Endothelial cell of umbilical vein (primary cell): ENCODE measurements around the gene POLR1B. TPM values are rescaled to one million over a fixed set of nuclear protein-coding genes. Genes with fewer than 3 reads are reported as not detected.

ENCODE experiments used
- BruUV-seq: library from RNA; stranded (reverse); fragments of 400-500 nt; replicated peaks from 2 replicates; lab custom pipeline; 2021; lab: Mats Ljungman, UMichigan
- CTCF ChIA-PET: fragments of 300-600, 350-600 bp; sonication (Branson Sonifier 250); formaldehyde crosslinking; loops from one replicate; lab custom pipeline; 2021; ENCODE audit warnings: antibody characterized with exemption, inconsistent platforms; lab: Charles Lee
- POLR2A ChIA-PET: fragments of 300-600, 350-600 bp; sonication (Branson Sonifier 250); formaldehyde crosslinking; loops from one replicate; lab custom pipeline; 2021; ENCODE audit warnings: antibody characterized with exemption, inconsistent platforms; lab: Charles Lee
- DNase-seq: peaks from one replicate; pipeline ENCODE4 v3.0.0-alpha.2; 2011; ENCODE audit warnings: low read depth, low spot score
- FAIRE-seq: peaks from 2 replicates; lab custom pipeline; 2011; peaks lifted over from hg19 to GRCh38; lab: Jason Lieb, UNC
- H2AFZ ChIP-seq: 2 replicates; pipeline ENCODE4 v1.6.0; 2012; ENCODE audit warnings: low read depth, low read length, control low read depth, inconsistent platforms
- H3K27ac ChIP-seq: 2 replicates; pipeline ENCODE4 v1.5.1; 2011; ENCODE audit warnings: low read depth, mild to moderate bottlenecking, control low read depth, low read length, moderate library complexity; ENCODE audit not compliant: insufficient read depth
- H3K27me3 ChIP-seq, 2 experiments: 2 replicates each; pipeline versions ENCODE4 v1.6.0 to v1.6.1; 2011; ENCODE audit warnings: low read length in 2 of 2, mixed read lengths in 1 of 2; ENCODE audit not compliant: control insufficient read depth in 2 of 2, insufficient read depth in 2 of 2
- H3K36me3 ChIP-seq, 2 experiments: 2 replicates in 1 of 2; 3 replicates in 1 of 2; pipeline ENCODE4 v1.5.1; 2011; ENCODE audit warnings: low read length in 2 of 2, mild to moderate bottlenecking in 1 of 2, moderate library complexity in 1 of 2; ENCODE audit not compliant: control insufficient read depth in 2 of 2, insufficient read depth in 2 of 2; ENCODE audit errors: extremely low read depth in 1 of 2
- H3K4me1 ChIP-seq: 3 replicates; pipeline ENCODE4 v1.5.1; 2011; ENCODE audit warnings: mild to moderate bottlenecking, low read length; ENCODE audit not compliant: control insufficient read depth, insufficient read depth; ENCODE audit errors: extremely low read depth
- H3K4me2 ChIP-seq: 2 replicates; pipeline ENCODE4 v1.6.1; 2011; ENCODE audit warnings: low read length, control low read depth, mixed read lengths; ENCODE audit not compliant: insufficient read depth
- H3K4me3 ChIP-seq, 3 experiments: fragments of 200-600 bp in 1 of 3; sonication (generic), shearing (Covaris generic) in 1 of 3; replicated peaks in 1 of 3; 2 replicates each; pipeline ENCODE4 v1.5.1; 2011 to 2016; ENCODE audit warnings: control low read depth in 3 of 3, low read length in 3 of 3, mild to moderate bottlenecking in 2 of 3, inconsistent platforms in 1 of 3, low read depth in 1 of 3, moderate library complexity in 1 of 3; ENCODE audit not compliant: insufficient read depth in 1 of 3
- H3K79me2 ChIP-seq: 2 replicates; pipeline ENCODE4 v1.6.0; 2012; ENCODE audit warnings: low read length, inconsistent platforms; ENCODE audit not compliant: control insufficient read depth, insufficient read depth
- H3K9ac ChIP-seq: replicated peaks from 2 replicates; pipeline ENCODE3; 2011; ENCODE audit warnings: low read length, control low read depth; ENCODE audit not compliant: insufficient read depth; ENCODE audit errors: extremely low read depth
- H3K9me1 ChIP-seq: replicated peaks from 3 replicates; pipeline ENCODE4 v1.6.0; 2011; ENCODE audit warnings: mild to moderate bottlenecking, low read length; ENCODE audit not compliant: control insufficient read depth, insufficient read depth; ENCODE audit errors: extremely low read depth
- H3K9me3 ChIP-seq: replicated peaks from 2 replicates; pipeline ENCODE4 v1.5.1; 2012; ENCODE audit warnings: low read length, inconsistent platforms; ENCODE audit not compliant: control insufficient read depth, insufficient read depth
- H4K20me1 ChIP-seq: replicated peaks from 2 replicates; pipeline ENCODE3; 2011; ENCODE audit warnings: mild to moderate bottlenecking, low read length; ENCODE audit not compliant: control insufficient read depth, insufficient read depth; ENCODE audit errors: extremely low read depth
- EZH2 ChIP-seq: IDR thresholded peaks from 2 replicates; pipeline ENCODE4 v1.6.1; 2012; ENCODE audit warnings: borderline replicate concordance, low read depth, mild to moderate bottlenecking, moderate library complexity, low read length, inconsistent platforms; ENCODE audit not compliant: severe bottlenecking
- FOS ChIP-seq: IDR thresholded peaks from 2 replicates; pipeline ENCODE4 v1.6.1; 2011; ENCODE audit warnings: mild to moderate bottlenecking, low read length, moderate library complexity, borderline replicate concordance; ENCODE audit not compliant: insufficient read depth
- GATA2 ChIP-seq: IDR thresholded peaks from 2 replicates; pipeline ENCODE4 v1.7.0; 2011; ENCODE audit warnings: low read depth, mild to moderate bottlenecking, moderate library complexity, mixed read lengths, low read length; ENCODE audit not compliant: insufficient read length, insufficient read depth
- MAX ChIP-seq: IDR thresholded peaks from 2 replicates; pipeline ENCODE4 v1.6.1; 2011; ENCODE audit not compliant: insufficient read depth, insufficient read length
- MYC ChIP-seq: IDR thresholded peaks from one replicate; pipeline ENCODE4 v1.6.1; 2011; ENCODE audit warnings: mild to moderate bottlenecking, low read depth, low read length
- POLR2A ChIP-seq: IDR thresholded peaks from 2 replicates; pipeline ENCODE4 v1.6.1; 2012; ENCODE audit warnings: low read depth, mild to moderate bottlenecking, control low read depth, low read length
- POLR2AphosphoS5 ChIP-seq: IDR thresholded peaks from 2 replicates; pipeline ENCODE4 v1.6.1; 2012; ENCODE audit warnings: low read depth, mild to moderate bottlenecking, control low read depth, low read length, moderate library complexity; ENCODE audit not compliant: insufficient read depth
- dilution Hi-C: fragments of 300-500 bp; cut with MboI; formaldehyde crosslinking; loops from one replicate; pipeline ENCODE4 v1.15.0; 2019; ENCODE audit warnings: low sequenced_read_pairs; ENCODE audit not compliant: extremely low pct_ligation_motif_present
- intact Hi-C: fragments of 100-400 bp; cut with micrococcal nuclease; formaldehyde crosslinking; loops from one replicate; pipeline ENCODE4 v1.10.0; 2022
- polyA plus RNA-seq, 4 experiments: library from polyadenylated mRNA; depleted of rRNA in 3 of 4; stranded (reverse) in 3 of 4; unstranded in 1 of 4; fragments of >200 nt; gene quantifications; 2 replicates each; pipeline versions ENCODE4 v1.2.1 to v1.2.3, GENCODE V29; 2011 to 2012; ENCODE audit warnings: missing spikeins in 1 of 4
- total RNA-seq: library from RNA; stranded (reverse); gene quantifications from 2 replicates; pipeline ENCODE4 v1.2.3, GENCODE V29; 2021

The POLR1B gene
- total and polyA plus RNA-seq, 2 donors (not counting 3 experiments of a cell fraction or from before 2014, with no cell fraction given) = 12.2 to 28.9 TPM

- Histone ChIP-seq H3K9me3 (no peaks in the 10 kb centered on the region), H3K4me3 (no peak overlapping the region), H3K9ac (no peak overlapping the region), H2AFZ (no peak overlapping the region), H3K36me3 (peaks cover 19 to 38% of the 10 kb centered on the region in 2 experiments), H4K20me1 (no peaks in the 10 kb centered on the region), H3K4me2 (no peak overlapping the region), H3K27ac (no peak overlapping the region), H3K27me3 (no peaks in the 10 kb centered on the region), H3K79me2 (no peaks in the 10 kb centered on the region), H3K9me1 (no peaks in the 10 kb centered on the region), H3K4me1 (no peaks in the 10 kb centered on the region)
- CTCF ChIA-PET = interaction anchor here (1.0 kb wide), 1 partner anchor 11 kb away, joined by 4 read pairs; no protein-coding TSS in a partner anchor
- no TSS peak for BruUV-seq
- TF ChIP-seq MYC (no peak), EZH2 (no peak), POLR2A (no peak)
- FAIRE-seq = no peak
- POLR2A ChIA-PET = no interaction called here
- dilution Hi-C loops = no loop called here
- intact Hi-C loops = no loop called here
- DNase-seq = no peak
These were observed 29.7 kb downstream of the POLR1B start for GRCh38 chr2:112572005-112572404.

GRCh38 chr2:112577756-112578155, 35.5 kb downstream of the POLR1B start:
- ChIA-PET CTCF (interaction anchor here (0.9 to 1.5 kb wide), 3 partner anchors 22 to 456 kb away, joined by 3 to 6 read pairs (median 4); no protein-coding TSS in a partner anchor), POLR2A (no interaction called here)
- H3K9me3 ChIP-seq = no peaks in the 10 kb centered on the region
- H3K79me2 ChIP-seq = no peaks in the 10 kb centered on the region
- TF ChIP-seq GATA2 = no peak
- TF ChIP-seq POLR2A = no peak
- no peak for TF ChIP-seq FOS
- no peak for TF ChIP-seq POLR2AphosphoS5
- no peak for TF ChIP-seq EZH2
- no peak for TF ChIP-seq MAX
- no peak overlapping the region for H3K27ac ChIP-seq
- no peaks in the 10 kb centered on the region for H3K9me1 ChIP-seq
- intact Hi-C loops (no loop called here), dilution Hi-C loops (no loop called here)
- H3K9ac ChIP-seq = no peak overlapping the region
- no peak for DNase-seq
- BruUV-seq = no TSS peak
- no peak for FAIRE-seq
- H3K27me3 ChIP-seq = no peaks in the 10 kb centered on the region
- H3K4me2 ChIP-seq = no peak overlapping the region
- H4K20me1 ChIP-seq = no peaks in the 10 kb centered on the region
- peaks cover 2% of the 10 kb centered on the region for H3K4me1 ChIP-seq
- H3K36me3 ChIP-seq = peaks cover 12 to 16% of the 10 kb centered on the region in 2 experiments
- no peak overlapping the region for H2AFZ ChIP-seq
- no peak overlapping the region for H3K4me3 ChIP-seq
